ENCODE data around the gene KRTAP5-3.
A peak's percentile ranks its signal among the peaks of the same experiment; 100 is the strongest.

The KRTAP5-3 gene

GRCh38 chr11:1560649-1561251 is 47.5 kb downstream of the KRTAP5-3 start:
- no peak for TF ChIP-seq CTCF (IDR thresholded peaks at IDR 0.05; ENCODE audit: low read depth, low read length)
- DNase-seq (ENCODE audit: extremely low read depth, low read depth) = no peak

GRCh38 chr11:1560002-1560648 is 48.1 kb downstream of the KRTAP5-3 start:
- TF ChIP-seq CTCF (IDR thresholded peaks at IDR 0.05; ENCODE audit: low read depth, low read length) = no peak

GRCh38 chr11:1559111-1559951 is 48.9 kb downstream of the KRTAP5-3 start:
- DNase-seq (ENCODE audit: extremely low read depth, low read depth) = peak; percentile 53
- no peak for TF ChIP-seq CTCF (IDR thresholded peaks at IDR 0.05; ENCODE audit: low read depth, low read length)

More at GRCh38 chr11:1560002-1560648, 48.1 kb downstream of the KRTAP5-3 start:
- no peak for DNase-seq (ENCODE audit: extremely low read depth, low read depth)

- no peak for DNase-seq (ENCODE audit: extremely low read depth, low read depth)
- no peak for TF ChIP-seq CTCF (IDR thresholded peaks at IDR 0.05; ENCODE audit: low read depth, low read length)
Measured at GRCh38 chr11:1558775-1559110, 49.5 kb downstream of the KRTAP5-3 start.

GRCh38 chr11:1557904-1558774 is 50.1 kb downstream of the KRTAP5-3 start:
- DNase-seq (ENCODE audit: extremely low read depth, low read depth) = peak; percentile 30
- TF ChIP-seq CTCF (IDR thresholded peaks at IDR 0.05; ENCODE audit: low read depth, low read length) = no peak

Measured in AG09319 (cell line).